HG03460 (cell line): Measurements from ENCODE around the gene NMRK2.
"Not testable (repeated sequence)": the region's sequence is repeated elsewhere in the genome, so short reads cannot be mapped to it uniquely, and the experiment has no call there.

ENCODE experiments used
- ATAC-seq: cut with Tn5 transposase; IDR thresholded peaks from one replicate; pipeline ENCODE4 v1.9.1; 2021; ENCODE audit not compliant: unreplicated experiment

NMRK2 gene

DNA sequence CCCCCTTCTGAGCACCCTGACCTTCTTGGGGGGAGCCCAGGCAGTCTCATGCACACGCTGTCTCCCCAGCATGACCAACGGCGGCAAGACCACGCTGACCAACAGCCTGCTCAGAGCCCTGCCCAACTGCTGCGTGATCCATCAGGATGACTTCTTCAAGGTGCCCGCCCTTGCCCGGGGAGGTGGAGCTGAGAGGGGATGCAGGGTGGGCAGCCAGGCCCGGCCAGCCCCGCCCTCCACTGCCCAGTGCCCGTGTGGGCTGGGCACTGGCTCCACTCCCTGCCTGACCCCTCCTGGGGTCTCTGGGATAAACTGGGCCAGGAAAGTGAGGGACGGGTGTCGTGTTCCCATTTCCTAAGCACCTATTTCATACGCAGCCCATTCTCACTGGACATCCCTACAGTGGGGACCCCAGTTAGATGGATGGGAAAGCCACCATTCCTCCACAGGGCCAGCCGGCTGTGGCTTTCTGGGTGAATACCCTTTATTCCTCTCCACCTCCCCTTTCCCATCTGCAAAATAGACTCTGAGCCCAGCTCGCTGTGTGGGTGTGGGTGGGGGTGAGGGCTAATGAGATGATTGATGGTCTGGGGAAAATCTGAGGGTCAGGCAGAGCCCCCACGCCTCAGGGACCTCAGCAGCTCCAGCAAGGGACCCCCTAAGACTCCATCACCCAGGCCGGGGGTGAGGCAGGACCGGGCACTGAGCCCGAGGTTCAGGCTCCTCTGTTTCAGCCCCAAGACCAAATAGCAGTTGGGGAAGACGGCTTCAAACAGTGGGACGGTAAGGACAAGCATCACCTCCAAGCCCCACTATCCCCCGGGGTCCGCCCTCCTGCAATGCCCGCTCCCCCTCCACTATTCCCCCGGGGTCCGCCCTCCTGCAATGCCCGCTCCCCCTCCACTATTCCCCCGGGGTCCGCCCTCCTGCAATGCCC is 3.9 kb downstream of the NMRK2 start:
- ATAC-seq, result no peak

DNA sequence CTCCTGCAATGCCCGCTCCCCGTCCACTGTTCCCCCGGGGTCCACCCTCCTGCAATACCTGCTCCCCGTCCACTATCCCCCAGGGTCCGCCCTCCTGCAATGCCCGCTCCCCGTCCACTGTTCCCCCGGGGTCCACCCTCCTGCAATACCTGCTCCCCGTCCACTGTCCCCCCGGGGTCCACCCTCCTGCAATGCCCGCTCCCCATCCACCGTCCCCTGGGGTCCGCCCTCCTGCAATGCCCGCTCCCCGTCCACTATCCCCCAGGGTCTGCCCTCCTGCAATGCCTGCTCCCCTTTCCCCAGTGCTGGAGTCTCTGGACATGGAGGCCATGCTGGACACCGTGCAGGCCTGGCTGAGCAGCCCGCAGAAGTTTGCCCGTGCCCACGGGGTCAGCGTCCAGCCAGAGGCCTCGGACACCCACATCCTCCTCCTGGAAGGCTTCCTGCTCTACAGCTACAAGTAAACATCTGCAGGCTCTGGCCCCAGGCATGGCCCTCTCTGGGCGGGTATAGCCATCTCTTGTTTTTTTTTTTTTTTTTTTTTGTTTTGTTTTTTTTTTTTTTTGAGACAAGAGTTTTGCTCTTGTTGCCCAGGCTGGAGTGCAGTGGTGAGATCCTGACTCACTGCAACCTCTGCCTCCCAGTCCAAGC is 5.6 kb downstream of the NMRK2 start:
- not testable (repeated sequence) for ATAC-seq

DNA sequence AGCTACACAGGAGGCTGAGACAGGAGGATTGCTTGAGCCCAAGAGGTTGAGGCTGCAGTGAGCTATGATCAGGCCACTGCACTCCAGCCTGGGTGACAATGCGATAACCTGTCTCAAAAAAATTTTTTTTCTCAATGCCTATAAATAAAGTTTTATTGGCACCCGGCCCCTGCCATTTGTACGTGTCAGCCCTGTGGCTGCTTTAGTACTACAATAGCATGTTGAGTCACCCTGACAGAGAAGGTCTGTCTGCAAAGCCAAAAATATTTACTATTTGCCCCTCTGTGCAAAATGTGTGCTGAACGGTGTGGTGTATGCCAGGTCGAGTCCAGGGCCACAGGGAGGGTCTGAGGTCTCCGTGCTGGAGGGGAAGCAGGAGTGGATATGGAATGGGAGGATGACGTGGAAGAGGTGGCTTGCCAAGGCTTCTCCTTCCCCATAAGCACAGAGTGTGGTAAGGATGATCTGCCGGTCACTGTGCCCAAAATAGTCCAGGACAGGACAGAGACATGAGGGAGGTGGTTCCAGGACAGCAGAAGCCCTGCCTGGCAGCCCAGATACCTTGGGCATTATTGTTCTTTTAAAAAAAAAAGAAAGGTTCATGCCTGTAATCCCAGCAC is 10.0 kb downstream of the NMRK2 start:
- no peak for ATAC-seq

DNA sequence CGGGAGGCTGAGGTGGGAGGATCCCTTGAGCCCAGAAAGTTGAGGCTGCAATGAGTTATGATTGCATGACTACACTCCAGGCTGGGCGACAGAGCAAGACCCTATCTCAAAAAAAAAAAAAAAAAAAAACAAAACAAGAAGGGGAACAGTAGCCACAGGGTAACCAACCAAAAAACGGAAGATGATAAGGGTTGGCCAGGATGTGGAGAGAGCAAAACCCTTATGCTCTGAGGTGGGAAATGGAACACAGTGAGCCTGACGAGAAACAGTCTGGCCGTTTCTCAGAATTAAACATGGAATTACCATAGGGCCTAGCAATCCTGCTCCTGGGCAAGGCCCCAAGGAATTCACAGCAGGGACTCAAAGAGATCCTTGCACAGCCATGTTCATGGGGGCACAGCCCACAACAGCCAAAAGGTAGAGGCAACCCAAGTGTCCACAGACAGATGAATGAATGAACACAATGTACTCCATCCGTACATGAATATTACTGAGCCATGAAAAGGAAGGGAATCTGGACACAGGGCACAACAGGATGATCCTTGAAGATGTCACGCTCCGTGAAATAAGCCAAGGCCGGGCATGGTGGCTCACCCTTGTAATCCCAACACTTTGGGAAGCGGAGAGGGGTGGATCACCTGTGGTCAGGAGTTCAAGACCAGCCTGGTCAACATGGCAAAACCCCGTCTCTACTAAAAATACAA is 11.3 kb downstream of the NMRK2 start:
- no peak for ATAC-seq

DNA sequence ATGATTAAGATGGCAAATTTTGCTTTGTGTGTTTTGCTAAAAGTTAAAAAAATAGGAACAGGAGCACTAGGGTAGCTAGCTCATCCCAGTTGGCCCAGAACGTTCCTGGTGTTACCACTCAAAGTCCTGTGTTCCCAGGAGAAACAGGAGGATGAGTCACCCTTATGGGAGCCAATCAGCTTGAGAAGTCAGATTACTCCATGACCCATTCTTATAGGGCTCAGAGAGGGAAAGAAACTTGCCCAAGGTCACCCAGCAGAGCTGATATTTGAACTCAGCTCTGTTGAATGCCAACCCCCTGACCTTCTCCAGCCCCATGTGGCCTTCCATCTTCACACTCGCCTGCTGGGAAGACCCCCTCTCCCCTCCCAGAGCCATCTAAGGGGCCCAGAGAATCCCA is 13.0 kb downstream of the NMRK2 start:
- ATAC-seq, result no peak

DNA sequence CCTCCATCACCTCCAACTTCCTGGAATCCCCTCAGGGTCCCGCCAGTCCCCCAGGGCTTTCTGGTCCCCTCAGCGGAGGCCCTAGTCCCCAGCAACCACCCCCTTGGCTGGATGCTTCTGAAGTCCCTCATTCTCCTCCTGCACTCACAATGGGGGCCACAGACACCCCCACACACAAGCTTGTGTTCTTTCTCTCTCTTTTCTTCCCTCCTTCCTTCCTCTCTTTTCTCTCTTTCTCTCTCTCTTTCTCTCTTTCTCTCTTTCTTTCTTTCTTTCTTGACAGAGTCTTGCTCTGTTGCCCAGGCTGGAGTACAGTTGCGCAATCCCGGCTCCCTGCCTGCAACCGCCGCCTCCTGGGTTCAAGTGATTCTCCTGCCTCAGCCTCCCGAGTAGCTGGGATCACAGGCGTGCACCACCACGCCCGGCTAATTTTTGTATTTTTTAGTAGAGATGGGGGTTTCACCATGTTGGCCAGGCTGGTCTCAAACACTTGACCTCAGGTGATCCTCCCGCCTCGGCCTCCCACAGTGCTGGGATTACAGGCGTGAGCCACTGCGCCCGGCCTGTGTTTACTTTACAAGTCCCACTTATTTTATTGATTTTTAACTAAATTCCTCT is 14.6 kb downstream of the NMRK2 start:
- not testable (repeated sequence) for ATAC-seq

DNA sequence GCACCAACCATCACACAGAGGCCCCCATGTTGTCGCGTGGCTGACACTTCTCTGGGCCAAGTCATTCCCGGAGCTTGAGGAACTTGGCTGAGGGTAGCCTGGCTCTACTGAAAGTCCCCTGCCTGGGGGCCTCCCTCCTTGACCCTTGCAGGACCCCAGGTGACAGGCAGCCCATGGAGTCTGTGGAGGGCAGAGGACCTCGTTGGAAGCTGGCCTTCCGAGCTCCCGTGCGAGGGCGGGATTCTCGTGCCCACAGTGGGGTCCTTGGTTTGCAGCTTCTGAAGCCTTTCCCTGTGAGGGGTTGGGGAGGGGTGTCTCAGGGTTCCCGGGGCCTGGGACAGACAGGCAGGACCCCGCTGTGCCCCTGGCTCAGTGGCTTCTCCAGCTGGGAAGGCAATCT is 16.4 kb downstream of the NMRK2 start:
- no peak for ATAC-seq

DNA sequence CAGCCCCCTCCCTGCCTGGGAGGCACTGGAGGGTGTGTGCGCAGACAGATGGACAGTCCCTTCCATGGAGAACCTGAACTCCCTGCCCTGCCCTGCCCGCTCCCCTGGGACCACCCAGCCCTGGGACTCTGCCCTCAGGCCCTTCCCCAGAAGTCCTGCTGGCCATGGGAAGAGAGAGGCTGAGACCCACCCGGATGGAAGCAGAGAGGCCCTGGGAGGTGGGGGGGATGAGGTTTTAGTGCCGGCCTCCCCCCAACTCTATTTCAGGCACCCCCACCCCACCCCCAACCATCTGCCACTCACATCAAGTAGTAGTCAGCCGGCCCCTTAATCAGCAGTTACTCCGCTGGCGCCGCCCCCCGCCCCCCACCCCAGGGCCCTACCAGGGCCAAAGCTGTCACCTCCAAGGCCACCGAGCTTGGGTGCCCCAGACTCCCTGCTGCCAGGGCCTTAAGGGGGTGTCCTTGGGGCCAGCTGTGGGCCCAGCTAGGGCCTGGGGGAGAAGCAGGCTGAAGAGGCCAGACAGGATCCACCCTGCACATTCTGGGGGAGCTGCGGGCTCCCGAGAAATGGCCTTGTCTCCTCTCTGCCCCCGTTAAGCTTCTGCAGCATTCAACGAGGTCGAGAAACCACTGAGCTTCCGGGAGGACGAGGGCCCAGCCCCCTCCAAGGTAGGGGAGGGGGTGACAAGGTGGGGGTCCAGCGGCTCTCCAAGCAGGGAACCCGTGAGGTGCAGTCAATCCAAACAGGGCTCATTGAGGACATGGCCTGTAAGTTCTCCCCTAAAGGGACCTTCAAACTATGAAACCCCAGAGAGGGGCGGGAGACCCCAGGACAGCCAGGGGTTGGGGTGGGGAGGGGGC is 17.4 kb downstream of the NMRK2 start:
- no peak for ATAC-seq

DNA sequence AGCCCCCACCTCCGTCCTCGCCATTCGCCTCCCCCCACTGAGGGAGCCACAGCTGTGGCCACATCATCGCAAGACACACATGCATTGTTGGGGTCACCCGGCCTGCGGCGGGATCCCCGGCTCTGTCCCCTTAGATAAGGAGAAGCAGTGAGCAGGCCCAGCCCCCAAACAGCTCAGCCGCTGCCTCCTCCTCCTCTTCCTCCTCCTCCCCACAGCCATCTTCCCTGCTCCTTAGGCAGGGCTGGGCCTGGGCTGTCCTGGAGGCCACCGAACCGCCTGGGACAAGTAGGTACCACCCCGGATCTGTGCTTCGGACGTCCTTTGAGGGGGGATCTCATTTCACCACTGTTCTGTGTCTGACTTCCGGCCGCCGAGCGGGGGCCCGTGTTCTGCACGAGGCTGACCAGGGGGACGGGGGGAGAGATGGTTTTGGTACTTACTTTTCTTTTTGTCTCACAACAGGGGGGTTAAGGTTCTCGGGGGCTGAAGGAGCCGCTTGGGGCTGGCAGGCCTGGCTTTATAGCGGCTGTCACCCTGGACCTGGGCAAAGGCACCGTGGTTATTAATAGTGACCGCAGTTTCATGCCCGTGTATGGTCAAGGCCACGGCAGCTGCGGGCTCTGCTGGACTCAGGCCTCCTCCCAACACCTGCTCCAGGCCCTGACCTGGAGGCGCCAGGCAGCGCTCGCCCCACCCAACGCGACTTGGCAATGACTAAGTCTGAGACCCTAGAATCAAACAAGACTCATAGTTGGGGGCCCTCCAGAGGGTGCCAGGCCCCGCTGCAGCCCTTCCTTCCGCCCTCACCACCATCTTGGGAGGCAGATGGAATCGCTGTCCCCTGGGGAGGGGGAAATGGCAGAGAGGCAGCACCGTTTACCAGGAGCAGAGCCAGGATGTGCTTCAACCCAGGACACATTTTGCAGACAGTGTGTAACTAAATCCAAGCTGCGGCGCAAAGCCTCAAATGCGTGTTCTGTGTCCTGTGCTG is 18.3 kb downstream of the NMRK2 start:
- no peak for ATAC-seq

DNA sequence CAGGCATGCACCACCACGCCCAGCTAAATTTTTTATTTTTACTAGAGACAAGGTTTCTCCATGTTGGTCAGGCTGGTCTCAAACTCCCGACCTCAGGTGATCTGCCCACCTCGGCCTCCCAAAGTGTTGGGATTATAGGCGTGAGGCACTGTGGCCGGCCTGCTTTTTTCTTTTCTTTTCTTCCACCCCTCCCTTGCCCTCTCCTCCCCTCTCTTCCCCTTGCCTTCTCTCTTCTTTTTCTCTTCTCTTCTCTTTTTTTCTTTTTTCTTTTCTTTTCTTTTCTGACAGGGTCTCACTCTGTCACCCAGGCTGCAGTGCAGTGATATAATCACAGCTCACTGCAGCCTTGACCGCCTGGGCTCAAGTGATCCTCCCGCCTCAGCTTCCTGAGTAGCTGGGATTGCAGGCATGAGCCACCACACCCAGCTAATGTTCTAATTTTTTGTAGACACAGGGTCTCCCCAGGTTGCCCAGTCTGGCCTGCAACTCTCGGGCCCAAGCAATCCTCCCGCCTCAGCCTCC is 19.9 kb downstream of the NMRK2 start:
- ATAC-seq, result not testable (repeated sequence)

DNA sequence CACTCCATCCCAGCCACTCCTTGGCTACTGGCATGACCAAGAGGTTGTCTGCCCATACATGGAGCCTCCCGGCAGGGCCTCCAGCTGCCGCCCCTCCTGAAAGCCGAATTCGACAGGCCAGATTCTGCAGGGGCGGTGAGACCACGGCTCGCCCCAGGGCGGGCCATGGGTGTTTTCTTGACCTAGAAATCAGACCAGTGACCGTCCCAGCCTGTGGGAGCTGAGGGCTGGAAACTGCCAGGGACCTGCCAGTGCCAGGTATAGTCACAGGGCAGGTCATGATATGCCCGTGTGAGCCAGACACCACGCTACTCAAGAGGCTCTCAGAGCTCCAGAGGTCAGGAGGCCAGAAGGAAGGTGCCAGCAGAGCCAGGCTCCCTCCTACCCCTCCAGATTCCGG is 21.2 kb downstream of the NMRK2 start:
- ATAC-seq, result no peak

DNA sequence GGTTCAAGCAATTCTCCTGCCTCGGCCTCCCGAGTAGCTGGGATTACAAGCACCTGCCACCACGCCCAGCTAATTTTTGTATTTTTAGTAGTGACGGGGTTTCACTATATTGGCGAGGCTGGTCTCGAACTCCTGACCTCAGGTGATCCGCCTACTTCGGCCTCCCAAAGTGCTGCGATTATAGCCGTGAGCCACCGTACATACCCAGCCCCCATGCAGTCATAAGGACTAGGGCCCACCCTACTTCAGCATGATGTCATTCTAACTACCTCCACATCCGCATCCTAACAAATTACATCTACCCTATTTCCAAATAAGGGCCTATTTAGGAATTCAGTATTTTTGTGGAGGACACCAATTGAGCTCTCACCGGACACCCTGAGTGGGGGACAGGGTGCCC is 22.4 kb downstream of the NMRK2 start:
- ATAC-seq, result not testable (repeated sequence)

DNA sequence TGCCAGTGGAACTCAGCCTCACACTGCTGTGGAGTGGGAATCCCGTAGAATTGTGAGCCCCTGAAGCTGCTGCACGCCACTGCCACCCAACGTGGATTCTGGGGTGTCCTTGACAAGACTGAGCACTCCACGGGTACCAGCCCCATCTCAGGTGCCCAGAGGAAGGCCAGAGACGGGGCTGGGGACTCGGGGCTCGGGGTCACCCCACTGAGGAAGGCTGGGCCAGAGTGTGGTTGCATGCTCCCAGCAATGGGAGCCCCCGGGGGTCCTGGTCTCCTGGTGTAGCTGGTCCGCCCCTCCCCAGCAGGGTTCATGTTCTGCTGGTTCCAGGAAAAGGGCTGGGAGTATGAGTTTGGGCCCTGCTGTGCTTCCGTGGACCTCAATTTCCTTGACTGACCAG is 22.8 kb downstream of the NMRK2 start:
- no peak for ATAC-seq

DNA sequence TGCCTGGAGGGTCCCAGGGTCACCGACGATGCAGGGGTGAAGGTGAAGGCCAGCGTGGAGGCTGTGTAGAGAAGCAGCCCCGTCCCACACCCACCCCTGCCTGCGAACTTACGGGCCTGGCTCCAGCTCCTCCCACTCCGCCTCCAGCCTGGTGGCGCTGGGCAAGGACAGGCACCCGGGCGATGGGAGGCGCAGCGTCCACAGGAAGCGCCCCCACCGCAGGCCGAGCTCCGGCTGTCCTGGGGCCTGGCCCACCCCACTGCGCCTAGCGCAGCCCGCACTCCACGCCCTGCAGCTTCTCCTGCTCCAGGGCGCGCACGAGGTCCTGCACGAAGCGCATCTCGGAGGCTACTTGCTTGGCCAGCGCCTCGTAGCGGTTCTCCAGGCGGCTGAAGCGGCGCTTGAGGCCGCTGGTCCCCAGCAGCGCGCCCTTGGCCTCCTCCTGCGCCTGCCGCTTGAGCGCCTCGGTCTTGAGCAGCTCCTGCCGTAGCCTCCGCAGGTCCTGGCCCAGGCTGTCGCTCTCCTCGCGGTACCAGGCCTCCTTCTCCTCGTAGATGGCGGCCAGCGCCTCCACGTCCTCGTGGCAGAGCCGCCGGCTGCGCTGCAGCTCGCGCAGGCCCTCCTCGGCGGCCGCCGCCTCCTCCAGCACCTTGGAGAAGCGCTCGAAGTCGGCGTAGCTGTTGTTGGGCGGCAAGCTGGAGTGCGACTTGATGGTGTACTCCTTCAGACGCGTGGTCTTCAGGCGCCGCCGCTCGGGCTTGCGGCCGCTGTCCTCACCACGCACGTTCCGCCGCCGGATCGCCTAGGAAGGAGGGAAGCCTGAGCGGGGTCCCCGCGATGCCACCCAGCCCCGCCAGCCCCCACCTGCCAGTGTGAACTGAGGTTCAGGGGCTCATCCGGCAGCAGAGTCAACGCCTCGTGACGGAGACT is 26.2 kb downstream of the NMRK2 start:
- ATAC-seq, result no peak

DNA sequence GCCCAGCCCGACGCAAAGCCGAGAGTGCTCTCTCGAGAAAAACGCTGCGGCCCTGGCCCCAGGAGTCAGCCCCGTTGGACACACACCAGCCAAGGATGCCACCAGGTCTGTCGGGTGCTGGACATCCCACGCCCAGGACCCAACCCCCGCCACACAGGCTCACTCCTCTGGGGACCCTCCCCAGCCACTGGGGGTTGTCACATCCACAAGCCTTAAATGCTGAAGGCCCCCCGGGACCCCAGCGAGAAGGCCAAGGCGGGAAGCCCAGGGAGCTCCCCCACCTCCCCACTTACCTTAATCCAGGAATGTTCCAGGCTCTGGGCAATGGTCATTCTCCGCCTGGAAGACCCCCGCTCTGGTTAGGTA is 26.9 kb downstream of the NMRK2 start:
- ATAC-seq, result no peak

DNA sequence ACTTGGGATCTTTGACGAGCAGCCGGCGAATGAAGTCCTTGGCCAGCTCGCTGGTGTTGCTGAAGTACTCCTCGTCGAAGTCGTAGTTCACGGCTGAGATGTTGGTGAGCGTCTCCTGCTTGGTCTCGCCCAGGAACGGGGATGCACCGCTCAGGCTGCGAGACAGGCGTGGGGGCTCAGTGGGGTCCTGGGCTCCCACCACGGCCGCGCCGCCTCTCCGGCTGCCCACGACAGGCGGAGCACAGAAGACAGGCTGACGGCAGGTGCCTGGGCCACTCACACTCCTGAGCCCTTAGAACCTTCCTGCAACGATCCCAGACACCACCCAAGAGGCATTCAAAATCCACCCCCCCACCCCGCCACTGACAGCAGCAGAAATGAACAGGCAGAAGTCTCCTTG is 28.1 kb downstream of the NMRK2 start:
- no peak for ATAC-seq

DNA sequence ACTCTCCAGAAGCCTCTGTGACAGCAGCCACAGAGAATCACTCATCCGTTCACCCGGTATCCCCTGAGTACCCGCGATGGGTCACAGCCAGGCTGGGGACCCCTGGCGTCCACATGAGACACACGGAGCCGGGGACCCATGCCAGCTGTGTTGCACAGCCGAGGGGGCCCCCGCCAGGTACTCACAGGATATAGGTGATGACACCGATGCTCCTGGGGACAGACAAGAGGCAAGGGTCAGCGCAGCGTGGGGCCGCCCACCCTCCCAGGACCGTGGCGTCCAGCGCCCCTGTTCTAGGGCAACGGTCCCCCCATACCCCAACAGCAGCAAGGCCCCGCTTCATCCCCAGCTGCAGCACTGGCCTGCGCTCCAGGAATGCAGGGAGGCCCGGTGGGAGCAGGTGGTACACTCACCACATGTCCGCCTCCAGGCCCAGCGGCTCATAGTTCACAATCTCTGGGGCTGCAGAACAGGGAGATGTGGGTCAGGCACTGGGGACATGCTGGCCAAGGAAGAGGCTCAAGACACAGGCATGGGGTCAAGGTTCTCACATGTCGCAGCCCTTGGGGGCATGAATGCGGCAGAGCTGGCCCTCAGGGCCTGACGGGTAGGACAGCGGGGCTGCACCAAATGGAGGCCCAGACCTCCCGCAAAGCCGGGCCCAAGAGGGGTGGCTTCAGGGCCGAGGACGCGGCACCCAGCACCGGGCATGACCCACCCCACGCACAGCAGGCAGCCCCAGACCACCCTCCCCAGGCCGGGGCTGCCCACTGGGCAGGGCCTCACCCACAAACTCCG is 30.8 kb downstream of the NMRK2 start:
- ATAC-seq, result no peak
